TTC549 (cell line): ENCODE data around the gene TNIK.

ENCODE experiments used
- FAIRE-seq: peaks from 2 replicates; lab custom pipeline; 2012; peaks lifted over from hg19 to GRCh38; lab: Jason Lieb, UNC

The TNIK gene

DNA sequence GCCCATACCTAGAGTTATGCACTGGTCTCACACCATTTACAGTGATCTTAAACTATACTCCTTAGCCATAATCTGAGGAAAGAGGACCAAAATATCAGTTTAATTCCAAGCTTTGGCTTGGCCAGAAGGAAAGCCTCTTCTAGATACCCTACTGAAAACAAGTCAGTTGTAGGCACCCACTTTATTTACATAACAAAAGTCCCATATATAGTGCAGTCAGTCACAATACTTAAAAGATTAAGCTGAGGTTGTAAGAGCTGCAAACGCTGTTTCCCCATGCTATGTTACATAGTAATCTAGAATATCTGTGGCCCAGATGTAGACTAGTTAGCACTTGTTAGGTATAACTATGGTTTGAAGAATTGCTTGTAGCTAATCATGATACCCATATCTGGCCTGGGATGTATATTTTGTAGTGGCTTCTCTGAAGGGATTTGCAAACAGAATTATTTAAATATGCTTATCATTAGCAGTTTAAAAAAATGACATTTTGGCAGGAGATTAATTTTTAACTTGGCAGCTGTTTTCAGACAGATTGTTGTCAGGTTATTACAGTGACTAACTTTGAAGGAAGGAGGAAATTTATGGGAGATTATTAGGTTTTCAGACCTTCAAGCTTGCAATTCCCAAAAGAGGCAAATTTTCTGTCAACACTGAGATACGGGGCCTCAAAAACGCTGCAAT lies 273.2 kb downstream of the TNIK start:
- no peak for FAIRE-seq

DNA sequence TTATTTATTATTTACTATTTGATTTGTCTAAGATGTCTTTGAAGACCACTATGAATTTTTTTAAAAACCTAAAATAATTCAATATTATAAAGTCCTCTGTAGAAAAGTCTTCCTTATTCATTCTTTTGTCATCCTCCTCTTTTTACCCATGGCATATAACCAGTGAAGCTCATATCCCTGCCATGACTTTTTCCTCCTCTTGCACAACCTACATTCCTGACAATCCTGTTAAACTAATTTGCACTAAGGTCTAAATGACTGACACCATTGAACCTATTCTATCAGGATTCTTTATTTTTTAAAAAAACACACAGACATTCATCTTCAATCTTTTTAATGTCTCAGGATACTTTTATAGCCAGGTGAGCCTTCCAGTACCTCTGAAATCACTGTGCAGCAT lies 273.8 kb downstream of the TNIK start:
- no peak for FAIRE-seq

DNA sequence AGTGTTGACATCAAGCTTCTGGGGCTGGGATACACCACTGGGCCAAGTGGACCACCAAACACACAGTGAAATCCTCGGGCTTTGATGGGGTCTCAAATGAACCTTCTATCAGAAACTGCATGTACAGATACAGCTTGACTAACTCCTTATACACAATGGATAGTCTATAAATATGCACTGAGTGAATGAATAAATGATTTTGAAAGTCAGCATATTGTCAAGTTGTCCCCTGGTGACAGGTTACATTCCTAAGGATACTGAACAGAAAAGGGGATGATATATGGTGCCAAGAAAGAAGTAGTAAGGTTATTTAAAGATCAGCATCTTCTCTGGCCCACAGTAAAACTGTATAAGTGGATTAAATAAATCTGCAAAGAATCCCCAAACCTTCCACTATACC lies 274.2 kb downstream of the TNIK start:
- no peak for FAIRE-seq

DNA sequence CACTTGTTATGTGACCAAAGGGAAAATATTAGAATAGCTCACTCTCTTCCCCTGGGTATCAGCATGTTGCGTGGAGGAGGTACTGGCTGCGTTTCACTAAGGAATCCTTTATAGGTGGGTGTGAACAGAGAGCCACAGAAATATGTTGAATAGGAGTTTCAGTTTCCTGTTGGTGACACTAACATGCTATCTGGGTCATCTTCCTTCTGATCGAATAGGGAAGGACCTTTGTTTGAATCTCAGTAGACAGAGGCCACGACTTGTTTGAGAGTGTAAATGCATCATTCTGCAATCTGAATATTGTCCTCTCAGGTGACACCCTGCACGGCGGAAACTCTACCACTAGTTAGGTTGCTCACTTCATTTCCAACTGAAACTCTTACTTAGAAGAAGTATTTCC lies 275.8 kb downstream of the TNIK start:
- no peak for FAIRE-seq

DNA sequence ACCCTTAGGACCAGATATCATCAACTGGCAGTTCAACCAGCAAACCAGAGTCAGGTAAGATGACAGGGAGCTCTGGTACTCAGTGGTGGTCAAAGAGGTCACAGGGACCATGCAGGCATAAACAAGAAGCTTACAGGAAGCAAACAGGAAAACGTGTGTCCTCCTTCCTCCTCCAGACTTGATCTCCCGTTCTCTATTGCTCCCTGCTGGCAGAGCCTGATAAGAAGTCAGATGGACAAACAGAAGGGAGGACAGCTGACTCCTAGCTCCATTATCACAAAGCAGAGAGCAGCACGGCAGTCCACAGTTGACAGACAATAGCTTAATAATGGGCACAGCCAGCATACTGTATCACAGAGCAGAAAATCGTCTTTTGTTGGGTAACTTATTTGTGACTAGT lies 277.2 kb downstream of the TNIK start:
- no peak for FAIRE-seq

DNA sequence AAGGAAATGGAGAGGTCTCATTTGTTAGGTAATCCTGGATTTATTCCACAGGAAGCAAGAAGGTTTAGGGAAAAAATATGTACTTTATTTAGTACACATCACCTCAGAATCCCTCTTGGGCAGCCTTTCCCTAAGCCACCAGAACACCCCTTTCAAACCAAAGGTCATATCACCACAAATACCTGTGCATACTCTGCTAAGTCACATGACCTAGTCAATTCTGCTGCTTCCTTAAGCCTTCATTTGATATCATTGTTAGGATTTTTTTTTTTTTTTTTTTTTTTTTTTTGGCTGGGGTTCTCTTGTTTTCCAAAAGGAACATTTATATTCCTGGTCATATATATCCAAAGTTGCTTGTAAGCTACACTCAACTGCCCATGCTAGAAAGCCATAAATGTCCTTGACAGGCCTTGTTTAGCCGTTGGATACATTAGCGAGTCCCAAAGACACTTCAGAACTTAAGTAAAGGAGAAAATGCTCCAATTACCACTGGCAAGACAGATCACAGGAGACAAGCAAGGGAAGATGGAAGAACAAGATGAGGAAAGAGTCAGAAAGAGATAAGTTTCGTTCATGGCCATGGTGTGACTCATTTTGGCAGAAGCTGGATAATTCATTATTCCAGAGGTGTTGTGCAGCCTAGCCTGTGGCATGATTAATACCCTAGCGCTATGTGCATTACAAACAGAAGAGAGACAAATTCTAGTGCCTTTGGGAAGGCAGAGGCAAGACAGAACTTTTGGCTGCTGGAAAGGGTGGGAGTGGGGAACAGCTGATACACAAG lies 278.1 kb downstream of the TNIK start:
- FAIRE-seq: no peak

DNA sequence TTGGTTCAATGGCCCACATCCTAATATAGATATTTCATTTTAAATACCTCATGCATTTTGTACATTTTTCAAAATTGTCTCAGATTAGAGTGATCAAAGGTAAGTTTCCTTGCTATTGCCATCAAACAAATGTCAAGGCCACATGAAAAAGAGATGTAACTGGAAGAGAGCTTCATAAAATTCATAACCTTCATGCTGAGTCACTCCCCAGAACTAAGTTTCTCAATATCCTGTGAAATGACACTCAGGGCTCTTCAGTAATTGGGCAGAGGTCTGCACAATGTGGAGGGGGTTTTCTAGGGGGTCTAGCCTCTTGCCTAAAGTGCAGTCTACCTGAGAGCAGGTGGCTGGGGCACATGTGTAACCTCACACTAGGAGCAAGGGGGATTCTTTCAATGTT lies 281.5 kb downstream of the TNIK start:
- FAIRE-seq: no peak

DNA sequence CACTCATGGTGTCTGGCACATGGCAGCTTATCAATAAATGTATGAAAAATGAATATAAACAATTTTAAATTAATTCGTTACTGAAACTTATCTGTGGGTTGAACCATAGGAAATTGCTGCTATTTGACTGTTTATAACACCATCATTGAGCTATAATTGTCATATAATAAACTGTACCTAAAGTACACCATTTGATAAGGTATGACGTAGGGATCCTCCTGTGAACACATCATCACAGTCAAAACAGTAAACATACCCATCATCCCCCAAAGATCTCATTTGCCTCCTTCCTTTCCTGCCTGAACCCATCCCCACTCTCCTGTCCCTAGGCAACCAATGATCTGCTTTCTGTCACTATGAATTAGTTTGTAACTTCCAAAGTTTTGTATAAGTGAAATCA lies 282.7 kb downstream of the TNIK start:
- FAIRE-seq: no peak

DNA sequence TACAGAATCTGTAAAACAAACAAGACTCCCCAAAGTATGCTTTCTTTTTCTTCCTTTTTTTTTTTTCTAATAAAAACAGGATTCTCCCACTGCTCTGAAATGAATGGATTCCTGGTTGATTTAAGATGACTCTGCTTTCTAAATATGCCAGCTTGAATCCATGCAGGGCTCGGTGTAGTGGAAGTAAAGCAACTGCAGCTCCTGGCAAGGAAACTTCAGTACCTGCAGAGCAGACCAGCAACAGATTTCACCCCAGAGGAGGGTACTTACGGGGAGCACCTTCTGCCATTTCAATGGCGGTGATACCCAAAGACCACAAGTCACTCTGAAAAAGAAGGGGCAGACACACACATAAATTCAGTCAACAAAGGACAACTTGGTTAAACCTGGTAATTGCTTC lies 283.1 kb downstream of the TNIK start:
- no peak for FAIRE-seq

DNA sequence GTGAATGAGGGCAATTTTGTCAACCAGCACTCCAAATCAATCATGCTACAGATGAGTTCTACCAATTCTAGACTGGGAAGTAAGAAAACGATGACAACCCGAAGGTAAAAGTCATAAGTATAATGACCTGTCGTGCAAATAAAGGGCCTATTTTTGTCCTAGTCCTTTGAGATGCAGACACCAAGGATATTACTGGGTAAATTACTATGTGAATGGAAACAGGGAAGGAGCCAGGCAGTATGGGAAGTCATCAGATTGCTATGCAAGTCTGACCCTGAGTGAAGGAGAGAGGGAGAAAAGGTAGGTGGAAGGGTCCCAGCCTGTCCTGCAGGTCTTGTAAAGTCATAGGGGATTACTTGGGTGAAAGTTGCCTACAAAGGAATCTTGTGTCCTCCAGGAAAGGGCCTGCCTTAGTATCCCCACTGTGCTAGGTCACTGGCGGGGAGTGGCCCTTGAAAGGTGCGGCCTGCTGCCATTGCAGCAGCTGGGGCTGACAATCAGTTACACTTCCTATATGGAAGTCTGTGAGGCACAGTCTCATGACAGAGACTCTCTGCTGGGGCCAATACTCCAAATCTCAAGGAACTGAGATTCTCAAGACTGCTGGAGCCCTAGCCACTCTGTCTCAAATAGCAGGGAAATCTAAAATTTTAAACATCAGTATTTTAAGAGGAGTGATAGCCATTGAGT lies 283.8 kb downstream of the TNIK start:
- FAIRE-seq: no peak

DNA sequence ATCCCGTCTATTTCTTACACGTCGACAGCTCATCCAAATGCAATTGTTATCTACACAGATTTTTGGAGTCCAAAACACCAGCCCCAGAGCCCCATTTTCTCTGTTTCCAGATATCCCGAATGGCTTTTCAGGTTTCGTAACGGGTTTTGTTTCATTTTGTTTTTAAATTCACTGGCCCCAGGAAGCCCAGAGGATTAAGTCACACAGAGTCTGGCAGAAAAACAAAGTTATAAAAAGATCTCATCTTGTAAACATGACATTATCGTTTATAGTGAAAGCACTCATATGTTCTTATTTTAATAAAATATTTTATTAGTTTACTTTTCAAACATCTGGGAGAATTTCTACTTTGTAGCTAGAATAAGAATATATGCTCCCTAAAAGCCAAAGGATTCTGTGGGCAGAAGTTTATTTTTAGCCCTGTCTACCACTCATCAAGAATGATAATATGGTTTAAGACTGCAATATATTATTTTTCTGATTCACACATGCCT lies 284.4 kb downstream of the TNIK start:
- FAIRE-seq: no peak

DNA sequence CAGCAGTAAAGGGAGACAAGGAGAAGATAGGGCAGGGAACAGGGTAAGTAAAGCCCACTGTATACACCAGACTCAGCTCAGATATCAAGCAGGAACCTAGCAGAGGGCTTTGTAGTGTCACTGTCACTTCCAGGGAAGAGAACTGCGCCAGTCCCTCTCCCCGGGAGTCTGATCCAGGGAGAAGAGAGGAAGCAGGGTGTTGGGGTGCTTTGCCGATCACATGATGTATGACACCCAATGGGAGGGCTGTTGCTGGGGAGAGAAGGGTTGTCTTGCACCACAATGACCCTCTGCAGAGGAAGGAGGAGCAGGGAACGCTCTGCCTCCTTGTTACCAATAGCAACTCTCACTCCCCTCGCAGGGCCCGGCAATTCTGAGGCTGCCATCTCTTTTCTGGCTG lies 286.5 kb downstream of the TNIK start:
- no peak for FAIRE-seq

DNA sequence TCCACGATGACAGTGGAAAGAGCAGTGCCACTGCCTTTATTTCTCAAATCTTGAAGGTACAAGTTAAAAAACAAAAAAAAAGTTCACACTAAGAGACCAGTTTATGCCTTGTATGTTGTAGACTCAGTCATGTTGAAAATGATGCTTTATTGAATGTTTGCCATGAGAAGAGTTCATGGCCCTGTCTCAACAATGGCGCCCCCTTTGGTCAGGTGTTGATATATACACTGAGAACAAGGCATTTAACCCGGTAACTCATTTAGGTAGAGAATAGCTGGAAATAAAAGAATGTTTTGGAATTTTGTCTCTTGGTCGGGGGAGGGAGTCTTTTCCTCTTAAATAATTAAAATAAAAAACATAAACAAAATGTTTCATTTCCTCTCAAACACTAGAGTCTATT lies 288.1 kb downstream of the TNIK start:
- FAIRE-seq: no peak

DNA sequence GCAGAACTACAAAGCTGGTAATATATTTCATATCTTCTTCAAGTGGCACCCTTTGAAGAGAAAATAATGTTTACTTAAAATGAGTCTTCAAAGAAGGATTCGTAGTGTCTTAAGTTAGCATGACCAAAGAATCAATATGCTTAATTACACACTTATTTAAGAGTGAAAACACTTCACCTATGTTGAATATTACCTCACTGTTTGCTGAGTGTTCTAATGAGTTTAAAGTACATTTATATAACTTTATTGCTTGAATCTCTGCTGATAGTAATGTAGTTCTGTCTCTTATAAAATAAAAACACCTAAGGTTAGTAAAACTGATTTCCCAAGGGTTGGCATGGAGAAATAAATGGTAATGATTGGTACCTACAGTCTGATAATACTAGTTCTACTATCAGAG lies 290.3 kb downstream of the TNIK start:
- FAIRE-seq: no peak

DNA sequence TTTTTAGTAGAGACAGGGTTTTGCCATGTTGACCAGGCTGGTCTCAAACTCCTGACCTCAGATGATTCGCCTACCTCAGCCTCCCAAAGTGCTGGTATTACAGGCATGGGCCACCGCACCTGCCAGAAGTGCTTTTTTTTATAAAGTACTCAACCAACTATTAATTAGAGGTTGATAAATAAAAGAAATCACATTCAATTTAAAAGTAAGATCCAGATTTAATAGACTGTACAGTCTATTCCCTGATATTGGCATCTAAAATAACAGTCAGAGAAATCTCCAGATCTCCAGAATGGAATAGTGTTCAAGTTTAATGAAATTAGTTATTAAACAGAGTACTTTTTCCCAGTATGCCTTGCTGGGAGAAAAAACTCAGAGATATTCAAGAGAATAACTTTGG lies 290.8 kb downstream of the TNIK start:
- no peak for FAIRE-seq

DNA sequence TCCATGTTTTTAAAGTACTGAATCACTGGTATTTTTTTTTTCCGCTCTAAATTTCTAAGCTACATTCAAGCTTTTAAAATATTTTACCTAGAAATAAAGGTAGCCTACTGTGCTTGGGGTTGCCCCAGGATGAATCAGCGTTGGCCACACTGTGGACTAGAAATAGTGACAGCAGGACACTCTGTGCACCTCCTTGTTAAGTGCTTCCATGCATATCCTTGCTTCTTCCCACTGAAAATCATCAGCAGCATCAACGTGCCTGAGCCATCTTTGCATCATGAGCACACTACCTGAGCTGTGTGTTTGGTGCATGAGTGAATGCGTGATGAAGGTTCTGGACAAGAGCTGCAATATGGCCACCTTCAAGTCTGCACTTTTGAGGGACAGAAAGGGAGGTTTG lies 291.7 kb downstream of the TNIK start:
- no peak for FAIRE-seq

DNA sequence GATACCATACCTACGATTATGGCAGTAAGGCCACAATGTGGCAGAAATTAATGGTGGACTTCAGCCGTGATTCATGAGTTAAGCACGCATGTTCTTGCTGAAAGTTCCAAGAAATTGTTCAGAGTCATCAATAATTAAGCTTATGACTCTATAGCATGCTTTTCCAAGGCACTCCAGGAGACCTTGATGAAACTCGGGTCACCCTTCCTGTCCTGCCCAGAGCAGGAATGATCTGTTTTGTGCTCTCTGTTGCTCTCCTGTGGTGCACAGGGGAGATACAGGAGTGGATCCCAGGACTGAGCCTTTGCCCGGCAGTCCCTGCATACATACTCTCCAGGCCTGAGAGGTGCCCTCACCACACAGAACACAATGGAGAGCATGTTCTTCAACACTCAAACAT lies 292.1 kb downstream of the TNIK start:
- no peak for FAIRE-seq

DNA sequence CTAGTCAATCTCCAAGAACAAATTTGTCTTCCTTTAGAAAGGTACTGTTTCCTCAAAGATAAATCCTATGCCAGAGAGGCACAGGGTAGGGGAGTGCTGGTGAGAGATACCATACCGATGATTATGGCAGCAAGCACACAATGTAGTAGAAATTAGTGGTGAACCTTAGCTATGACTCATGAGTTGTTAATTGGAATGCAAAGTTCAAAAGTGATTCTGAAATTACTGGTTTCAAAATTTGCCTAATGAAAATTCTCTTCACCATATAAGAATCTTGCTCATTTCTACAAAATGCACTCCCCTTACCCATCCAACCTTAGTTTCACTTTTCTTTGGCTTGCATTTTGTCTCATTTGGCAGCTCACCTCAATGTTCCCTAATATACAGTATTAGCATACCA lies 294.2 kb downstream of the TNIK start:
- no peak for FAIRE-seq

DNA sequence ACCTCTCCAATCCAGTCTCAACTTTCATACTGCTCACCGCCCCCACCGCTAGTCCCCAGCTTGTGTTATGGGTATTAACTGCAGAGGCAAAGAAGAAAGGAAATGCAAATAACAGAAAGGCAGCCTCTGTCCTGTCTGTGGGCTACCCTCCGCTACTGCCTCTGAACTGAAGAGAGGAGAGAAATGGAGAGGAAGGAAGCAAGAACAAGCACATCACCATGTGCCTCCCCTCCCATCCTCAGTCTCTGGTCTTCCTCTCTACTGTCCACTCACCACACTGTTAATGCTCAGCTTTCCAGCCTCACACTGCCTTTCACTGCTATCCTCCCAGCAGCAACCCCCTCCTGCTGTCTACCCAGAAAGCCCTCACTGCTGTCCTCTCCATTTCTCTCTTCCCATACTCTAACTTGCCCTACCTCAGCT lies 294.7 kb downstream of the TNIK start:
- FAIRE-seq: no peak

DNA sequence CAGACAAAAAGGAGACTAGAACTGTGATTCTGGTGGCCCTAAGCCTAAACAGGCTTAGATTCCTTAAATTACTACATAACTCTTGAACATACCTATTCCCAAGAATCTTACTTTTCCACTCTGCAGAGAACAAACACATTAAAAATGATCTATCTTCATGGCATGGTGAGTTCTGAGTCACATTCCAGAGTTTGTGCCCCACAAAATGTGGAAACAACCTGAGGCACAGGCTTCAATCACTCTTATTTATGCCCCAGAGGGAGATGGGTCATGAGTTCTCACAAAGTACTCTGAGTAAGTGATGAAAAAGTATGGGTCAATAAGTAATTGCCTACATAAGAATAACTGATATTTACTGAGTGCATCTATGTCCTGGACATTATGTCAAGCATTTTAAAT lies 296.1 kb downstream of the TNIK start:
- FAIRE-seq: no peak

DNA sequence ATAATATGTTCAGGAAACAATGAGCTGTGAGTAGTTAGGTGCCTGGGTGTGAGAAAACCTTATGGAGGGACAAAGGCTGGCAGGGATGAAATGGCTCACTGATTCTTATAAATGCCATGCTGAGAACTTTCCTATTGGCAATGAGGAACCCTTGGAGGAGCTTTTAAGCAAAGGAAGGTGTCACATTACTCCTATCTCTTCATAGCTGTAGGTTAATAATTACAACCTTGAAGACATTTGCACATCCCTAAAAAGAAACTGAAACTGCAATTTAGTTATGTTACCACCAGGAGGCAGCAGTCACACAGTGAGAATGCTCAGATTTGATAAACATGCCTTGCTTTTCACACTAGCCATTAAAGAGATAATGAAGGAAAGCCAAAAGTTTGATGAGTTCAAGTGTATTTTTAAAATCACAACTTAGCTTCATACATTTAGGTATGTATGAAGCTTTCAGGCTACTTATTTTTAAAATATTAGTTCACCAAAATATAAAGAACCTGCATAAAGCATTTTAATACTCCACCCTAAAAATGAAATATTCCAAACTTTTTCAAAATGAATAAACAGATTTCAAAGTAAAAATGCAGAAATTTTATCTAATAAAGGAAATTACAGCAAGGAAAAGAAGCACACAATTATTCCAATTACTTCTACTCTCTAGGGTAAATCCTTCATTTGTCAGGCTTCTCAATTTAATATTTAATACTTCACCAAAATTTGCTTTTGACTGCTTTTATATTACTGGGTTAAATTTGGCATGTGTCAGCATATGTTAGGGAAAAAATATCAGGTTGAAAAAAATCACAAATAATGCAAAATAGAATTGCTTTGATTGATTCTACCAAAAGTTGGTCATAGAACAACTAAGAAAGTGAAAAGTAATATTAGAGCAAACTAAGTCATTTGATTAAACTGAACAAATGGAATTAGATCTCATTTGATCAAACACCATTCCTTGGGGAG lies 296.8 kb downstream of the TNIK start:
- FAIRE-seq: peak; percentile 25

DNA sequence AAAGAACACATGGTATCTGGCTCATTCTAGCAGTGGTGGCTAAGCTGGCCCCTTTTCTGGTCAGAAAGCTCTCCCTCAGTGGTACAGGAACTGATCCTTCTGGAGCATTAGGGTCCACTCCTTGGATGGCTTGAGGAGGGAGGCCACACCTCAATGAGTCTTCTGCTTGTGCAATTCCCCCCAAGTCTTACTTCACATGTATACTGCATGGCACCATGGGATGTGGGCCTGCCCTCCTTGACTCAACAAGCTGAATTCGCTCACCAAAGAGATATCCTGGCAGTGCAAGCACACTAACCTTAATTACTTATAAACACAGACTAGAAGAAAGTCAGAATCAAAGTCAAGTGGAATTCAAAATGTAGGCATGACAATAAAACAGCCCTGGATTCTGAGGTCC lies 299.9 kb downstream of the TNIK start:
- no peak for FAIRE-seq
